ENCODE measurements around the gene TNS1.

The TNS1 gene

DNA sequence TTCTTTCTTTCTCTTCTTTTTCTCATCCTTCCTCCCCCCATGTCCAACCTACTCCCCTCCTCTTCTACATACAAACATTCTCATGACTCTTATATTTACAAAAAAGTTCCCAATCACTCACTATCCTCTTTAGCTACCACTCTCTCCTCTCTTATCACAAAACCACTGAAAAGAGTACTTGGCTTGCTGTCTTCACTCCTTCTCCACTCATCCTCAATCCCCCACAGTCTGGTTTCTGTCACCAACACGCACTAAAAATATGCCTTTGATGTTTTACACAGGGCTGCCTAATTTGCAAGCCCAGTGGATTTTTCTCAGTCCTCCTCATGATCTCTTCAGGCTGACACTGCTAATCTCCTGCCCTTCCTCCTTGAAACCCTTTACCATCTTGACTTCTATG, 159.5 kb downstream of the TNS1 start:
- no peak for DNase-seq

DNA sequence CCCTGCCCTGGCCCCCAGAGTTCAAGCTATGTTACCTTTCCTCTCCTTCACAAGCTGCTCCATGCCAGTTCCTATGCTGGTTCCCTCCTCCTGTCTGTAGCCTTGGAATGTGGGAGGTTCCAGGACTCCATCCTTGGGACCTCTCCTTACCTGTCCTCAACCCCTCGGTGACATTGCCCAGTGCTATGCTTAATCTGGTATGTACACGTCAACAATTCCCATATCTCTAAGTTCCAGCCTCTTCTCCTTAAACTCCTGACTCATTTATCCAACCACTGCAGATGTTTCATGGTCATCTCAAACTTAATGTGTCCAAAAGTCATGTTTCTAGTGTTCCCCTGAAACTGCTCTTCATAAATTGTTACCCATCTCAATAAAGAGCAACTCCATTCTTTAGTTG, 160.8 kb downstream of the TNS1 start:
- no peak for DNase-seq

DNA sequence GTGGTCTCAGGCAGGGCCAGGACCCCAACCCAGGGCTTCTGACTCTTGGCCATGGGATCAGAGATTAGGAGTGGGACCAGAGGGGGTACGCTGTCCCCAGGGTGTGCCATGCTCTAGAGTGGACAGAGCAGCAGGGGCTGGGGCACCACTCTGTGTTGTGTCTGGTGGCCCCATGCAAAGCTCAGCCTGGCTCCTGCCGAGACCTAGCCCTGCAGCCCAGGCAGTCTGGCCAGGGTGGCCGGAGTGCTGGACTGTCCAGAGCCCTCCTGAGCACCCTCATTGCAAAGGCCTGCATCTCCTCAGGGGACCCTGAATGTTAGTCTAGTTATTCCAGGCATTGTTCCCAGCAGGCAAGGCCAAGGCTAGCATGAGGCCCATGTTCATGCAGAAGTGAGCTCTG, 162.3 kb downstream of the TNS1 start:
- no peak for DNase-seq

GRCh38 chr2:217839750-217840107, 163.1 kb downstream of the TNS1 start:
- DNase-seq = no peak

GRCh38 chr2:217839073-217839749, 163.6 kb downstream of the TNS1 start:
- DNase-seq = no peak

- no peak for DNase-seq
These were observed 164.4 kb downstream of the TNS1 start for GRCh38 chr2:217838409-217838831.

DNA sequence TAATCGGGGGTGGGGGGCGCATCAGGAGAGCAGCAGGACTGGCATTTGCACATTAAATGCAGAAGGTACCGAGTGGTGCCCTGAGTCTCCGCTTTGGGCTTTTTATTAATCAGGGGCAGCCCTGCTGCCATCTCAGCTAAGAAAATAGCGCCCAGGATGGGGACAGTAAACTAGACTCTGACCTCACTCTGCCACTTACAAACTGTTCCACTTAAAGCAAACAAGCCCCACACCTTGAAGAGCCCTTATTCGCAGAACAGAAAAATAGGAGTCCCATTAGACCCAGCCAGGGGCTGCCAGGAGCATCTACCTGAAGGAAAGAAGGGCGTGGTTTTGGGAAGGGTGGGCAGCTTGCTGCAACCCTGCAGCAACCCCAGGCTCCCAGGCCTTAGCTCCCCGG, 165.3 kb downstream of the TNS1 start:
- no peak for DNase-seq

GRCh38 chr2:217836901-217837491, 165.8 kb downstream of the TNS1 start:
- no peak for DNase-seq

DNA sequence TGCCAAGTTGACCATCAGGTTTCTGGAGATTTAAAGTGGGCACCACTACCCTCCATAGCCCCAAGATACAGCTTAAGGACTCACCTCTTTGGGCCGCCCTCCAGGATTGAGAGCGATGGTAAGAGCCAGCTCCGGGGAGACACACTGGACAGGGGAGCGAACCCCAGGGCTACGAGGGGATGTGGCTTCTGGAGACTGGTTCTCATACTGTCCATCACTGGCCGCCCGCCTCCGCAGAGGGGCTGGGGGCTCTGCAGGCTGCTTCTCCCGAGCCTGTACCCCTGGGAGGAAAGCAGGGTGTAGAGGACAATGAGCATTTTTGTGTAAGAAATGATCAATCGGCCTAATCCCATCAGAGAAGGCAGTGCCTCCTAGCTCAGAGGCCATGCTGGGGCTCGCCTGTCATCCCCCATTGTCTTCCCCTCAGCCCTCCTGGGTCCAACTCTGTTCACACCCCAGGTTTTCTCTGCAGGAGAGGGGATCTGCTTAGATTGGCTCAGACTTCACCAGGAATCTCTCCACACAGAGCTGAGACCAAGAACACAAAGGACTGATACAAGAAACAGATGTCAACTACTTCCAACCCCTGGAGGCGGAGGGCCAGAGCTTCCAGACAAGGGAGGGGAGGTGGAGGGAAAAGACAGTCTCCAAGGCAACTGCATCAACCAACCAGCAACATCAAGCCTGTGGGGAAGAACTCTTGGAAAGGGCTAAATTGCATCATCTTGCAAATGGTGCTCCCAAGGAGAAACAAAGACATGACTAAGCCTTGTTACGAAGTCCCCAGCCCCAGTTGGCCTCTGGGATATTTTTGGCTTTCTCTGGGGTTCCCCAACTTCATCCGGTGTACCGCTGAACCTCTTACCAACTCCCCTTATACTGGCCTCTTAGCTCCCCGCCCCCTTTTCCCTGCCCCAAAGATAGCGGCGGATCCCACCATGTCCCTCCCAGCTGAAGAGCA, 166.6 kb downstream of the TNS1 start:
- no peak for DNase-seq

- DNase-seq = no peak
These were observed 167.9 kb downstream of the TNS1 start for GRCh38 chr2:217834744-217835513.

GRCh38 chr2:217834057-217834620, 168.7 kb downstream of the TNS1 start:
- no peak for DNase-seq

DNA sequence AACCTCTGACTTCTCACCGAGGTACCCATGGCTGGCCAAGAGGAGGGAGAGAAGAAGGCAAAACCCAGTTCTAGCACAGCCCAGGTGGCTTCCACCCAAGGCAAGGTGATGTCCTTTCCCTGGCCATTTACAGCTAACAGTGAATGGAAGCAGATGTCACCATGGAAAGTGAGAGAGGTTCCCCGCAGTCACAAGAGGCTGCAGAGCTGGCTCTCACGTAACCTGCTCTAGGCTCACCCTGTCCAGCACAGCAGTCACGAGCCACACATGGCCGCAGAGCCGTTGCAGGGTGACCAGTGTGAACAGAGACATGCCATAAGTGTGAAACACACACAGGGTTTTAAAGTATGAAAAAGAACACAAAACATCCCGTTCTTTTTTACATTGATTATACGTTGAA, 169.4 kb downstream of the TNS1 start:
- DNase-seq = no peak

- DNase-seq = no peak
These were observed 169.8 kb downstream of the TNS1 start for GRCh38 chr2:217832987-217833386.

- no peak for DNase-seq
These were observed 170.7 kb downstream of the TNS1 start for GRCh38 chr2:217832115-217832514.

DNA sequence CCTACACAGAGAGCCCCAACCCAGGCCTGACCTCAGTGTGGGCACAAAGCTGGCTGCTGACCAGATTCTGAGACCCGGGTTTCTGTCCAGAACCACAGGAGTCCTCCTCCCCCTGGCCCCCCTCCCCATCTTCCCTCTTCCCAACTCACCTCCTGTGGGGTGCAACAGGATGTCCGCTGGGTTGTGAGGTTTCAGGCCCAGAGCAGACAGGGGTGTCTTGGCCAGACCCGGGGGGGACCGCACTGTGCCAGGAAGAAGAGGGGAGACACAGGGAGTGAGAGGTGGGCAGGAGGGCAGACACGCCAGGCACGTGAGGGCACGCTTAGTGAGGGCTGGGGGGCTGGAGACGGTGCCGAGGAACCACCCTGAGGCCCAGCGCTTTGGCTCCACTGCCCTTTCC, 171.5 kb downstream of the TNS1 start:
- DNase-seq = no peak

DNA sequence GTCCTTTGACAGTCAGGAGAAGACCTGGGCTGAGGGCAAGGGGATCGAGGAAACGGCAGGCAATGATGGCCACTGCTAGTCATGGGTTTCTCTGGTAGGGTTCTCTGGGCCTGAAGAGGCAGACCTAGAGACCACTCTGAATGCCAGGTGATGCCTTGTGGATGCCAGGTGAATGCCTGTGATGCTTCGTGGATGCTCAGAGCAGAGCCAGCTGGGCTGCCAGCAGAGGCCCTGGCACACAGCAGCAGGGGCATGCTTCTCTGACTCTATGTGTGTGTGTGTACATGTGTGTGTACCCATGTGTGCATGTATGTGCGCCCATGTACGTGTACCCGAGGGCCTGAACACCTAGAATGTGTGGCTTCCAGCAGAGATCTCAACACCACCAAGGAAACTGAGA, 172.0 kb downstream of the TNS1 start:
- DNase-seq = no peak

DNA sequence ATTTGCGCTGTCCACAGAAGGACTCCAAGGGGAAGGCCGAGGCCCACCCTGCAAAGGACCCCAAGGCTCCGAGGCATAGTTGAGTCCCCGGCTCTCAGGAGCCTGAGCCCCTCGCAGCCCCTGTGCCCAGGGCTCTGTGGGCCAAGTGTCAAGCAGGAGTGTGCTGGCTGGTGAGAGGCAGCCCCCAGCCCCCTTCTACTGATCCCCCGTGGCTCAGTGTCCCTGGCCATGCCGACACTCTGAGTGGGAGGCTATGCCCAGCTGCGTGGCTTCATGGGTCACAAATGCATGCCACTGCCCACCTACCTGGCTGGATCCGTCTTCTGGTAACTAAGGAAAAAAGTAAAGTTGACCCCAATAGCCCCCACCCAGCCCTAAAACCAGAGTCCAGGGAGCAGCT, 172.7 kb downstream of the TNS1 start:
- DNase-seq = no peak

- DNase-seq = no peak
These were observed 173.4 kb downstream of the TNS1 start for GRCh38 chr2:217829420-217829819.

- no peak for DNase-seq
These were observed 174.5 kb downstream of the TNS1 start for GRCh38 chr2:217828336-217828735.

GRCh38 chr2:217827430-217828201, 175.2 kb downstream of the TNS1 start:
- DNase-seq = no peak

- no peak for DNase-seq
These were observed 175.8 kb downstream of the TNS1 start for GRCh38 chr2:217826991-217827390.

DNA sequence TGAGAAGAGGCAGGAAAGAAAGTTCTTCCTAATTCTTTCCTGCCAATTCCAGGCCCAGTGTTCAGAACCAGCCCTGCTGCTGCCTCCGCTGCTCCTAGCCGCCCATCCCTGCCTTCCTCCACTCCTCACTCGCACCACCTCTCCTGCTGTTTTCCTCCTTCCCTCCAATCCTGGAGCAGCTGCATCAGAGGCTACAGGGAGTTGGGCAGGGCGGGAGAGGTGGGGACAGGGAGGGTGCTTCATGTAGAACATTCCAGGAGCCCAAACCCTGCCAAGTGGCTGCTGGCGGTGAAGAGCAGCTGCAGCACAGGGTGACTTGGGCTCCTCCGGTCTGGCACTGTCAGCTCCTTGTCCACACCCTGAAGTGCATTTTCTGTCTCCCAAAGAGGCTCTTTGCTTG, 176.3 kb downstream of the TNS1 start:
- DNase-seq = no peak

Measured in stimulated activated CD8-positive, alpha-beta memory T cell treated with anti-CD3 and anti-CD28 coated beads, Interleukin-4, amount 100 ng/mL, for 48 hours (primary cell).